Gastrocnemius medialis (tissue), 4 donors: ENCODE measurements around the gene PRDX1. TPM values are rescaled to one million over a fixed set of nuclear protein-coding genes. Genes with fewer than 3 reads are reported as not detected.

ENCODE experiments used
- ATAC-seq, 2 donors: fragments of 150-250 bp; one replicate each; pipeline ENCODE4 v1.9.1; 2016
- DNase-seq, 2 donors: peaks; one replicate each; pipeline ENCODE4 v3.0.0-alpha.2; 2019
- H3K27ac ChIP-seq, 4 donors: fragments of 200-600 bp; sonication (generic); 1 replicate in 1 of 4; 2 replicates in 3 of 4; pipeline ENCODE4 v1.5.1; 2016 to 2018; ENCODE audit warnings: mild to moderate bottlenecking in 2 of 4, moderate library complexity in 1 of 4
- H3K27me3 ChIP-seq, 3 donors: fragments of 200-600 bp; sonication (generic) in 2 of 3; 1 replicate in 1 of 3; 2 replicates in 2 of 3; pipeline versions ENCODE4 v1.5.1 to v1.6.0; 2016 to 2019; ENCODE audit warnings: mild to moderate bottlenecking in 1 of 3, moderate library complexity in 1 of 3
- H3K36me3 ChIP-seq, 2 donors: fragments of 200-600 bp; sonication (generic) in 1 of 2; one replicate each; pipeline ENCODE4 v1.5.1; 2017 to 2018
- H3K4me1 ChIP-seq, 2 donors: fragments of 200-600 bp; sonication (generic) in 1 of 2; one replicate each; pipeline ENCODE4 v1.5.1; 2016 to 2017; ENCODE audit warnings: mild to moderate bottlenecking in 2 of 2
- H3K4me3 ChIP-seq, 4 donors: fragments of 200-600 bp; sonication (generic) in 3 of 4; 1 replicate in 1 of 4; 2 replicates in 3 of 4; pipeline ENCODE4 v1.5.1; 2016 to 2019; ENCODE audit warnings: mild to moderate bottlenecking in 2 of 4
- H3K9me3 ChIP-seq, 3 donors: fragments of 200-600 bp; sonication (generic) in 2 of 3; 1 replicate in 1 of 3; 2 replicates in 2 of 3; pipeline ENCODE4 v1.5.1; 2016 to 2019
- POLR2A ChIP-seq, 2 donors: fragments of 450-650 bp; IDR thresholded peaks; one replicate each; pipeline ENCODE4 v1.6.1; 2017; ENCODE audit warnings: antibody characterized with exemption in 2 of 2, mild to moderate bottlenecking in 2 of 2, moderate library complexity in 2 of 2
- in situ Hi-C, 4 donors: fragments of 200-750 bp; cut with MboI; loops; one replicate each; pipeline versions ENCODE4 v1.15.0 to v1.8.0; 2017; ENCODE audit warnings: low sequenced_read_pairs in 4 of 4
- intact Hi-C: fragments of 100-400 bp; cut with DNase I; formaldehyde crosslinking; loops from one replicate; pipeline ENCODE4 v1.15.1; 2023; ENCODE audit warnings: low total_unique reads
- total RNA-seq, 4 donors: library from RNA; depleted of rRNA; stranded (reverse); fragments of >200 nt; gene quantifications; one replicate each; pipeline versions ENCODE4 v1.1.0 to v1.2.3, GENCODE V29; 2016
- TF ChIP-seq, protein P1 (sequence below), 5 experiments: fragments of 450-650 bp in 3 of 5; fragments of 200-600 bp in 2 of 5; sonication (generic) in 2 of 5; IDR thresholded peaks in 4 of 5; conservative IDR thresholded peaks in 1 of 5; 1 replicate in 4 of 5; 2 replicates in 1 of 5; pipeline ENCODE4 v1.5.1; 2016 to 2019; ENCODE audit warnings: antibody characterized with exemption in 5 of 5, mild to moderate bottlenecking in 3 of 5, moderate library complexity in 3 of 5

Gene PRDX1
- total RNA-seq, 4 donors from 2014 or later, result 406 to 554 (median 482) TPM

DNA sequence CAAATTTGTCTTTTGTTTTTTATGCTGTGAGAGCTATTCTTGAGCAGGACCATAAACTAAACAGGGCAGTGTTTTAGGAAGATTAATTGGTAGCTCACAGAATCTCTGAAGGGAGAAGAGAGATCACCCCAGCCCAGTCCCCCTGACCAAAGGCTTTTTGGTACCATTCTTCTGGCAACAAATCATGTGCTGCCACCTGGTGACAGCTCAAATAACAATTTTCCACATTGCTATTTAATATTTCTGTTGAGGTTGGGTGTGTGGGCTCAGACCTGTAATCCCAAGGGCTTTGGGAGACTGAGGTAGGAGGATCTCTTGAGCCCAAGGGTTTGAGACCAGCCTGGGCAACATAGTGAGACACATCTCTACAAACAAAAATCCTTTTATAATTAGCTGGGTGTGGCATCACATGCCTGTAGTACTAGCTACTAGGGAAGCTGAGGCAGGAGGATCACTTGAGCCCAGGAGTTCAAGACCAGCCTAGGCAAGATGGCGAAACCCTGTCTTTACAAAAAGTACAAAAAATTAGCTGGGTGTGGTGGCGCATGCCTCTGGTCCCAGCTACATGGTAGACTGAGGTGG, 28.5 kb downstream of the PRDX1 start:
- in situ Hi-C loops (loop anchor here (5.0 to 25.0 kb wide), 6 partner anchors 131 to 481 kb away; partner anchors contain the start of genes HECTD3 (in 3 of the 4) and UROD (in 3 of the 4)), intact Hi-C loops (loop anchor here (1.0 to 5.0 kb wide), 4 partner anchors 133 to 761 kb away; partner anchors contain the start of genes GPBP1L1, RNU5D-1, TMEM69 and UROD)
- ATAC-seq (no peak), DNase-seq (peak in 1 of 2 donors; percentile 45)
- TF ChIP-seq, protein P1, sequence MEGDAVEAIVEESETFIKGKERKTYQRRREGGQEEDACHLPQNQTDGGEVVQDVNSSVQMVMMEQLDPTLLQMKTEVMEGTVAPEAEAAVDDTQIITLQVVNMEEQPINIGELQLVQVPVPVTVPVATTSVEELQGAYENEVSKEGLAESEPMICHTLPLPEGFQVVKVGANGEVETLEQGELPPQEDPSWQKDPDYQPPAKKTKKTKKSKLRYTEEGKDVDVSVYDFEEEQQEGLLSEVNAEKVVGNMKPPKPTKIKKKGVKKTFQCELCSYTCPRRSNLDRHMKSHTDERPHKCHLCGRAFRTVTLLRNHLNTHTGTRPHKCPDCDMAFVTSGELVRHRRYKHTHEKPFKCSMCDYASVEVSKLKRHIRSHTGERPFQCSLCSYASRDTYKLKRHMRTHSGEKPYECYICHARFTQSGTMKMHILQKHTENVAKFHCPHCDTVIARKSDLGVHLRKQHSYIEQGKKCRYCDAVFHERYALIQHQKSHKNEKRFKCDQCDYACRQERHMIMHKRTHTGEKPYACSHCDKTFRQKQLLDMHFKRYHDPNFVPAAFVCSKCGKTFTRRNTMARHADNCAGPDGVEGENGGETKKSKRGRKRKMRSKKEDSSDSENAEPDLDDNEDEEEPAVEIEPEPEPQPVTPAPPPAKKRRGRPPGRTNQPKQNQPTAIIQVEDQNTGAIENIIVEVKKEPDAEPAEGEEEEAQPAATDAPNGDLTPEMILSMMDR (IDR thresholded peaks at IDR 0.05 in 4 of 5, conservative IDR thresholded peaks at IDR 0.05 in 1 of 5), result peak; percentile 44 to 73 (median 65)
- no peak for TF ChIP-seq POLR2A (IDR thresholded peaks at IDR 0.05)
- peak overlapping the region; percentile 83 to 96 (median 90) for H3K27ac ChIP-seq
- H3K4me1 ChIP-seq, result peaks cover 14 to 19% of the 10 kb centered on the region in 2 donors
- H3K36me3 ChIP-seq, result no peaks in the 10 kb centered on the region
- H3K4me3 ChIP-seq, result no peak overlapping the region
- H3K9me3 ChIP-seq, result no peaks in the 10 kb centered on the region
- H3K27me3 ChIP-seq, result no peaks in the 10 kb centered on the region

DNA sequence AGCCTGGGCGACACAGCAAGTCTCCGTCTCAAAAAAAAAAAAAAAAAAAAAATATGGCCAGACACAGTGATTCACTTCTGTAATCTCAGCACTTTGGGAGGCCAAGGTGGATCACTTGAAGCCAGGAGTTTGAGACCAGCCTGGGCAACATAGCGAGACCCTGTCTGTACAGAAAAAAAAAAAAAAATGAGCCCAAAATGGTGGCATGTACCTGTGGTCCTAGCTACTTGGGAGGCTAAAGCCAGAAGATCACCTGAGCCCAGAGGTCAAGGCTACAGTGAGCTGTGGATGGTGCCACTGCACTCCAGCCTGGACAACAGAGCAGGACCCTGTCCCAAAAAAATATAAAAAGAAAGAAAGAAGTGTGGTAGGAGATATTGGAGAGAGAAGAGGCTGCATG, 29.0 kb downstream of the PRDX1 start:
- Histone ChIP-seq H3K4me1 (peaks cover 14 to 19% of the 10 kb centered on the region in 2 donors), H3K36me3 (no peaks in the 10 kb centered on the region), H3K27ac (peak overlapping the region; percentile 83 to 96 (median 90)), H3K4me3 (no peak overlapping the region), H3K27me3 (no peaks in the 10 kb centered on the region), H3K9me3 (no peaks in the 10 kb centered on the region)
- no peak for DNase-seq
- no peak for TF ChIP-seq POLR2A (IDR thresholded peaks at IDR 0.05)
- TF ChIP-seq, protein P1 (IDR thresholded peaks at IDR 0.05 in 4 of 5, conservative IDR thresholded peaks at IDR 0.05 in 1 of 5), result no peak
- in situ Hi-C loops, result loop anchor here (5.0 to 25.0 kb wide), 6 partner anchors 130 to 480 kb away; partner anchors contain the start of genes HECTD3 (in 3 of the 4) and UROD (in 3 of the 4)
- ATAC-seq, result no peak
- intact Hi-C loops, result loop anchor here (1.0 to 5.0 kb wide), 4 partner anchors 132 to 760 kb away; partner anchors contain the start of genes GPBP1L1, RNU5D-1, TMEM69 and UROD

DNA sequence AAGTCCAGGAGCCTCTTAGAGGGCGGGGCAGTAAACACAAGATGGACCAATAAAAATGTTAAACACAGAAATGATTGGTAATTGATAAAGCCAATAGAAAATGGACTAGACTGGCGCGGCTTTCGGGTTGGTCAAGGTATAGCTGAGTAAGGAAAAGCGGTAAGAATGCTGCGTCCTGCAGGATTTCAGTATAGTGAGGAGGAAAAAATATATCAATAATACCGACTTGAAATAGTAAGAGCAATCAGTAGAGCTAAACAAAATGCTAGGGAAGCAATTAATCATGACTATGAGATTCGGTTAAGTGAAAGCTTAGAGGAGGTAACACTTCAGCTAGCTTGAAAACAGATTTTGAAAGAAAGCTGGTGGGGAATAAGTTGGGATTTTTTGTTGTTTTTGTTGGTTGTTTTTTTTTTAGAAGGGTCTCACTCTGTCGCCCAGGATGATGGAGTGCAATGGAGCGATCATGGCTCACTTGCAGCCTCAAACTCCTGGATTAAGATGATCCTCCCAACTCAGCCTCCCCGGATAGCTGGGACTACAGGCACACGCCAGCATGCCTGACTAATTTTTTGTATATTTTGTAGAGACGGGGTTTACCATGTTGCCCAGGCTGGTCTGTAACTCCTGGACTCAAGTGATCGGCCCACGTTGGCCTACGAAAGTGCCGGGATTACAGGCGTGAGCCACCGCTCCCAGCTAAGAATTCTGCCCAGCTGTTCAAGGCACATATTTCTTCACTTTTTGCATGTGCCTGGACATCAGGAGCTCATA, 30.0 kb downstream of the PRDX1 start:
- Histone ChIP-seq H3K4me3 (peak overlapping the region; percentile 55 to 99 (median 82)), H3K36me3 (no peaks in the 10 kb centered on the region), H3K9me3 (no peaks in the 10 kb centered on the region), H3K27ac (peak overlapping the region; percentile 83 to 96 (median 90)), H3K27me3 (no peaks in the 10 kb centered on the region), H3K4me1 (peaks cover 14 to 19% of the 10 kb centered on the region in 2 donors)
- in situ Hi-C loops, result loop anchor here (5.0 to 25.0 kb wide), 6 partner anchors 129 to 479 kb away; partner anchors contain the start of genes HECTD3 (in 3 of the 4) and UROD (in 3 of the 4)
- TF ChIP-seq, protein P1 (IDR thresholded peaks at IDR 0.05 in 4 of 5, conservative IDR thresholded peaks at IDR 0.05 in 1 of 5), result no peak
- no peak for TF ChIP-seq POLR2A (IDR thresholded peaks at IDR 0.05)
- DNase-seq, result no peak
- ATAC-seq, result peak in 1 of 2 donors; percentile 16
- intact Hi-C loops, result loop anchor here (1.0 to 5.0 kb wide), 5 partner anchors 9 to 759 kb away; partner anchors contain the start of genes CCDC163, GPBP1L1, MMACHC and RNU5D-1

DNA sequence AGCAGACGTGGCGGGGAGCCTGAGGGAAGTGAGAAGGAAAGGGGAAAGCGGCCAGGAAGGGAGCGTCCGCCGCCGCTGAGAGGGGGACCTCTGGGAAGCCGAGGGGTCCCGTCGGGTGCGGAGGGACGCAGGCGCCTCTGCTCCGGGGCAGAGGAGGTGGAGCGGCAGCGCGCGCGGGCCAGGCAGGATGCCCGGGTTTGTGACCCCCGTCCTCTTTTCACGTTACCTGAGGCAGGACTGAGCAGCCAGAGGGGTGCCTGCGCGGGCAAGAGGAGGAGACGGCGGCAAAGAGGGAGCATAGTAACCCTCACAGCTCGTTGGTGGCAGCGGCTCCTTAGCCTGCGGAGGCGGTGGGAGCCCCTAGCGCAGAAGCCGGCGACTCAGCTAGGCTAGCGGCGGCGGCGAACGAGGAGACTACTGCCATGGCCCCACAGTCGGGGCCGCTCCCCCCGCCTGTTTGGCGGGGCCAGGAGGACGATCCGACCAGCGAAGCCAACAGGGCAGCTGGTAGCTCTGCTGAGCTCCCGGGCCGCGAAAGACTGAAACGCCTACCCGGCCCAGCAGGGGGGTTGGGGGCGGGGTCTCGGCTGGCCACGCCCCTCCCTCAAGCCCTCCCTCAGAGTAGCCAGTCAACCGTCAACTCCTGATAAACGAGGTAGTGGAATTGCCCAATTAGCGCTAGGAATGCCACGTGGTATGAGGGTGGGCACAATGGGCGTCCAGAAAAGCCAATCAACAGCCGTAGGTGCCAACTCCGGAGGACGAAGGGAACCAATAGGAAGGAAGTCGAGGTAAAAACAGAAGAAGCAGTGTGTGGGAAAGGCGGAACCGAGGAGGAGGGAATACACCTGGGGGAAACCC, 30.8 kb downstream of the PRDX1 start, which contains the start of gene TESK2:
Gene TESK2 (minus strand): TSS at position 538 of the 861 bp plus-strand sequence. CDS start 33,378 bp downstream, outside the sequence.
- peak; percentile 98 to 99 for DNase-seq
- peaks cover 14 to 19% of the 10 kb centered on the region in 2 donors for H3K4me1 ChIP-seq
- intact Hi-C loops (loop anchor here (1.0 to 5.0 kb wide), 4 partner anchors 9 to 759 kb away; partner anchors contain the start of genes CCDC163, GPBP1L1, MMACHC and RNU5D-1), in situ Hi-C loops (loop anchor here (5.0 to 25.0 kb wide), 6 partner anchors 129 to 479 kb away; partner anchors contain the start of genes HECTD3 (in 3 of the 4) and UROD (in 3 of the 4))
- peak within 1 kb of the TSS; percentile 87 to 96 (median 92) for H3K27ac ChIP-seq
- TF ChIP-seq POLR2A (IDR thresholded peaks at IDR 0.05), result peak; percentile 89 to 92
- TF ChIP-seq, protein P1 (IDR thresholded peaks at IDR 0.05 in 4 of 5, conservative IDR thresholded peaks at IDR 0.05 in 1 of 5), result peak in 4 of 5 experiments; percentile 27 to 56 (median 30)
- no peaks in the 10 kb centered on the region for H3K9me3 ChIP-seq
- peak within 1 kb of the TSS; percentile 68 to 99 (median 90) for H3K4me3 ChIP-seq
- no peaks in the 10 kb centered on the region for H3K27me3 ChIP-seq
- no peaks in the 10 kb centered on the region for H3K36me3 ChIP-seq
- peak; percentile 95 to 98 for ATAC-seq
